Mesothelial cell of epicardium (in vitro differentiated cells): ENCODE results near the gene VTCN1. TPM values are rescaled to one million over a fixed set of nuclear protein-coding genes. Genes with fewer than 3 reads are reported as not detected.

Experiments used
- DNase-seq, 2 experiments: peaks; one replicate each; pipeline ENCODE4 v3.0.0; 2021; ENCODE audit warnings: low spot score in 2 of 2; ENCODE audit not compliant: unreplicated experiment in 2 of 2
- H3K27ac Mint-ChIP-seq: 2 replicates; pipeline ENCODE4 v1.8.0; 2021; ENCODE audit warnings: mixed read lengths
- H3K27me3 Mint-ChIP-seq: 2 replicates; pipeline ENCODE4 v1.8.0; 2021; ENCODE audit warnings: low read depth, mixed read lengths
- H3K36me3 Mint-ChIP-seq: 2 replicates; pipeline ENCODE4 v1.8.0; 2021; ENCODE audit warnings: mixed read lengths
- H3K4me1 Mint-ChIP-seq: 2 replicates; pipeline ENCODE4 v1.8.0; 2021; ENCODE audit warnings: mixed read lengths
- H3K4me3 Mint-ChIP-seq: 2 replicates; pipeline ENCODE4 v1.8.0; 2021; ENCODE audit warnings: mild to moderate bottlenecking, moderate library complexity, mixed read lengths
- H3K9me3 Mint-ChIP-seq: 2 replicates; pipeline ENCODE4 v1.8.0; 2021; ENCODE audit warnings: mixed read lengths
- CTCF ChIP-seq: fragments of 200-600 bp; sonication (generic); IDR thresholded peaks from one replicate; pipeline ENCODE4 v1.5.0; 2021; ENCODE audit warnings: antibody characterized with exemption; ENCODE audit not compliant: unreplicated experiment
- total RNA-seq: library from RNA; stranded (reverse); gene quantifications from 3 replicates; pipeline ENCODE4 v1.2.1, GENCODE V29; 2021

VTCN1 gene
- total RNA-seq, 1 donor from 2014 or later: 27.9 TPM

DNA sequence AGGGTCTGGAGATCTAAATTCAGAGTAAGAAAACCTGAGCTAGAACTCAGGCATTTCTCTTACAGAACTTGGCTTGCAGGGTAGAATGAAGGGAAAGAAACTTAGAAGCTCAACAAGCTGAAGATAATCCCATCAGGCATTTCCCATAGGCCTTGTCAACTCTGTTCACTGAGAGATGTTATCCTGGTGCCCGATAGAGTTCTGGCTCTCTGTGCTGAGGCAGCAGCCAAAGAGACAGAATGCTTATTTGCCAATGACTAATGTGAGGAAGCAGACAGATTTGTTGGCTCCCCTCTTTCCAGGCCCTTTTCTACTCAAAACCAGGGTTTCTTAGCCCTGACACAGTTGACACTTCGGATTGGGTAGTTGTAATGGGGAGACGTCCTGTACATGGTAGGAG, 66.9 kb downstream of the VTCN1 start:
- Mint-ChIP-seq H3K27me3 (no peaks in the 10 kb centered on the region), H3K4me3 (no peak overlapping the region), H3K9me3 (no peaks in the 10 kb centered on the region), H3K36me3 (peaks cover 6% of the 10 kb centered on the region), H3K4me1 (peaks cover 36% of the 10 kb centered on the region), H3K27ac (no peak overlapping the region)
- DNase-seq: no peak
- TF ChIP-seq CTCF: no peak

- H3K4me3 Mint-ChIP-seq: no peak overlapping the region
- H3K4me1 Mint-ChIP-seq: peaks cover 36% of the 10 kb centered on the region
- no peaks in the 10 kb centered on the region for H3K9me3 Mint-ChIP-seq
- H3K27ac Mint-ChIP-seq: no peak overlapping the region
- TF ChIP-seq CTCF: no peak
- peaks cover 6% of the 10 kb centered on the region for H3K36me3 Mint-ChIP-seq
- DNase-seq: no peak
- H3K27me3 Mint-ChIP-seq: no peaks in the 10 kb centered on the region
Measured at GRCh38 chr1:117143172-117143571, 67.6 kb downstream of the VTCN1 start.

- H3K9me3 Mint-ChIP-seq: no peaks in the 10 kb centered on the region
Measured at GRCh38 chr1:117142200-117142599, 68.5 kb downstream of the VTCN1 start.

DNA sequence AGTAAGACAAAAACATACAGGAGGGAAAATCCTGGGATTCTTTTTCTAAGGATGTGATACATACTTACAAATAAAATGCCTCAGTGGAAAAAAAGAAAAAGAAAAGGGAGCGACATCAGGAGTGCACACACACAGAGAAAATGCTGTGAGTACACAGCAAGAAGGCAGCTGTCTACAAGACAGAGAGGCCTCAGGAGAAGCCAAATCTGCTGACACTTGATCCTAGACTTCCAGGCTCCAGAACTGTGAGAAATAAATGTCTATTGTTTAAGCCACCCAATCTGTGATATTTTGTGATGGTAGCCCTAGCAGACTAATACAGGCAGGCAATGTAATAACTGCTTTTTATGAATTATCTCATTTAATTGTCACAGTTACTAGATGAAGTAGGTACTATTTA, 72.2 kb downstream of the VTCN1 start:
- Mint-ChIP-seq H3K27ac (peak overlapping the region; percentile 55), H3K9me3 (no peaks in the 10 kb centered on the region), H3K27me3 (no peaks in the 10 kb centered on the region), H3K4me3 (no peak overlapping the region), H3K36me3 (peaks cover 6% of the 10 kb centered on the region), H3K4me1 (peaks cover 34% of the 10 kb centered on the region)
- no peak for DNase-seq
- no peak for TF ChIP-seq CTCF

More at GRCh38 chr1:117142200-117142599, 68.5 kb downstream of the VTCN1 start:
- Mint-ChIP-seq H3K4me1 (peaks cover 36% of the 10 kb centered on the region), H3K4me3 (no peak overlapping the region), H3K36me3 (peaks cover 6% of the 10 kb centered on the region), H3K27ac (no peak overlapping the region), H3K27me3 (no peaks in the 10 kb centered on the region)
- DNase-seq: no peak
- no peak for TF ChIP-seq CTCF

- Mint-ChIP-seq H3K4me1 (peaks cover 36% of the 10 kb centered on the region), H3K27me3 (no peaks in the 10 kb centered on the region), H3K36me3 (peaks cover 6% of the 10 kb centered on the region), H3K9me3 (no peaks in the 10 kb centered on the region), H3K27ac (peak overlapping the region; percentile 55), H3K4me3 (no peak overlapping the region)
- no peak for TF ChIP-seq CTCF
- no peak for DNase-seq
Measured at GRCh38 chr1:117138106-117138505, 72.6 kb downstream of the VTCN1 start.

DNA sequence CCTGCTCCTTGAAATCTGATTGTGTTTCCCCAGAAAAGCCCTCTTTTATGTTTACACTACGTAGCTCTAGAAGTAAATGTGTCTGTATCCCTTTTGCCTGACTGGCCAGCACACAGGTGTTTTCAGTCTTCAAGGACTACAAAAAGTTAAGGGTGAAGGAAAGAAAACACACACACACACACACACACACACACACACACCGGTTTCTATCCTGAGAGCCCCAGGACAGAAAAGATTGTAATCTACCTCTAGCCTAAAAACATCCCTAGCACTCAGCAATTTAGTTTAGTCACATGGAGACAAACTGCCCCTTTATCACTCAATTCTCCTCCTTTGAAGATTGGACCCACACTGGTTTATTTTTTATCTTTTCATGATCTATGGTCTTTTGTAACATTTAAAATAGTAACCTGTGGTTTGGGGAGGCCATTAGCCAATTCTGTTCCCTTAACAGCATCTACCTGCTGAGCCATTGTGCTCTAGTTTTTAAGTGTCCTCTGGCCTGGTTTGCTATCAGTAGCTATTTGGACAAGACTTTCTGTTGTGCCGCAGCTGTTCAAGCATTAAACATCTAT, 73.4 kb downstream of the VTCN1 start:
- Mint-ChIP-seq H3K36me3 (peaks cover 6% of the 10 kb centered on the region), H3K9me3 (no peaks in the 10 kb centered on the region), H3K27ac (peak overlapping the region; percentile 81), H3K4me3 (no peak overlapping the region), H3K4me1 (peaks cover 38% of the 10 kb centered on the region), H3K27me3 (no peaks in the 10 kb centered on the region)
- no peak for DNase-seq
- TF ChIP-seq CTCF: no peak
